Panc1 (cell line): Measurements from ENCODE around the gene MED12L. TPM values are rescaled to one million over a fixed set of nuclear protein-coding genes. Genes with fewer than 3 reads are reported as not detected.

Experiments
- ATAC-seq: fragments of 200-7000 bp; cut with Tn5 transposase; 2 replicates; pipeline ENCODE4 v1.9.1; 2020; ENCODE audit warnings: mild to moderate bottlenecking, moderate library complexity
- BruUV-seq: library from RNA; stranded (reverse); fragments of 400-500 nt; replicated peaks from 2 replicates; lab custom pipeline; 2021; lab: Mats Ljungman, UMichigan
- CTCF ChIA-PET: fragments of 300-600 bp; sonication (Branson Sonifier 250); formaldehyde crosslinking; loops from one replicate; lab custom pipeline; 2022; ENCODE audit warnings: antibody characterized with exemption; lab: Charles Lee
- POLR2A ChIA-PET: fragments of 300-600 bp; sonication (Branson Sonifier 250); formaldehyde crosslinking; loops from one replicate; lab custom pipeline; 2022; ENCODE audit warnings: antibody characterized with exemption; lab: Charles Lee
- DNase-seq: peaks from one replicate; pipeline ENCODE4 v3.0.0-alpha.2; 2010; ENCODE audit warnings: low read depth, low spot score
- H3K27ac ChIP-seq: 2 replicates; pipeline ENCODE4 v1.5.1; 2011; ENCODE audit warnings: mild to moderate bottlenecking, low read length, inconsistent platforms
- H3K27me3 ChIP-seq: fragments of 200-500 bp; sonication (Bioruptor generic); 2 replicates; pipeline ENCODE4 v1.6.0; 2014; ENCODE audit warnings: low read length, inconsistent platforms; ENCODE audit not compliant: control insufficient read depth, insufficient read depth
- H3K36me3 ChIP-seq: fragments of 200-500 bp; sonication (Bioruptor generic); 2 replicates; pipeline ENCODE4 v1.5.1; 2014; ENCODE audit warnings: inconsistent platforms, mild to moderate bottlenecking, low read length, moderate library complexity; ENCODE audit not compliant: control insufficient read depth, insufficient read depth
- H3K4me1 ChIP-seq: 2 replicates; pipeline ENCODE4 v1.5.1; 2011; ENCODE audit warnings: inconsistent platforms, mild to moderate bottlenecking, low read length, moderate library complexity; ENCODE audit not compliant: control insufficient read depth, insufficient read depth
- H3K4me3 ChIP-seq, 2 experiments: 2 replicates each; pipeline ENCODE4 v1.5.1; 2011 to 2012; ENCODE audit warnings: low read depth in 2 of 2, low read length in 2 of 2, mild to moderate bottlenecking in 2 of 2, inconsistent platforms in 1 of 2, moderate library complexity in 1 of 2
- H3K9me3 ChIP-seq: fragments of 200-500 bp; sonication (Bioruptor generic); 2 replicates; pipeline ENCODE4 v1.5.1; 2014; ENCODE audit warnings: low read depth, mild to moderate bottlenecking, inconsistent platforms, low read length, moderate library complexity; ENCODE audit not compliant: control insufficient read depth, insufficient read depth
- CTCF ChIP-seq: fragments of 450-650 bp; IDR thresholded peaks from 2 replicates; pipeline ENCODE4 v1.5.1; 2017; ENCODE audit warnings: mild to moderate bottlenecking
- POLR2AphosphoS5 ChIP-seq: IDR thresholded peaks from 2 replicates; pipeline ENCODE4 v1.6.1; 2012; ENCODE audit warnings: mild to moderate bottlenecking, low read depth, low read length, moderate library complexity
- SIN3A ChIP-seq: IDR thresholded peaks from 2 replicates; pipeline ENCODE4 v1.6.1; 2012; ENCODE audit warnings: low read depth, mild to moderate bottlenecking, low read length, moderate library complexity, borderline replicate concordance; ENCODE audit not compliant: insufficient read depth
- TCF7L2 ChIP-seq: IDR thresholded peaks from 2 replicates; pipeline ENCODE4 v1.6.1; 2011; ENCODE audit warnings: mild to moderate bottlenecking, low read depth, low read length, inconsistent platforms
- in situ Hi-C: cut with HindIII; loops from 2 replicates; pipeline ENCODE4 v1.10.0; 2016; ENCODE audit warnings: low sequenced_read_pairs, low pct_unique_long_range_greater_than_20kb
- intact Hi-C: fragments of 100-400 bp; cut with micrococcal nuclease; formaldehyde crosslinking; loops from one replicate; pipeline ENCODE4 v1.10.0; 2022; ENCODE audit not compliant: unreplicated experiment
- total RNA-seq: library from RNA; stranded (reverse); gene quantifications from one replicate; pipeline ENCODE4 v1.2.1, GENCODE V29; 2021; ENCODE audit not compliant: unreplicated experiment
- TF ChIP-seq, protein P1 (sequence below), 2 experiments: IDR thresholded peaks; 2 replicates each; pipeline ENCODE4 v1.6.1; 2011 to 2012; ENCODE audit warnings: low read depth in 2 of 2, control low read depth in 1 of 2, low read length in 1 of 2, mild to moderate bottlenecking in 1 of 2, moderate library complexity in 1 of 2; ENCODE audit not compliant: insufficient read depth in 1 of 2

MED12L gene
- total RNA-seq, 1 experiment from 2014 or later, result 2.8 TPM

DNA sequence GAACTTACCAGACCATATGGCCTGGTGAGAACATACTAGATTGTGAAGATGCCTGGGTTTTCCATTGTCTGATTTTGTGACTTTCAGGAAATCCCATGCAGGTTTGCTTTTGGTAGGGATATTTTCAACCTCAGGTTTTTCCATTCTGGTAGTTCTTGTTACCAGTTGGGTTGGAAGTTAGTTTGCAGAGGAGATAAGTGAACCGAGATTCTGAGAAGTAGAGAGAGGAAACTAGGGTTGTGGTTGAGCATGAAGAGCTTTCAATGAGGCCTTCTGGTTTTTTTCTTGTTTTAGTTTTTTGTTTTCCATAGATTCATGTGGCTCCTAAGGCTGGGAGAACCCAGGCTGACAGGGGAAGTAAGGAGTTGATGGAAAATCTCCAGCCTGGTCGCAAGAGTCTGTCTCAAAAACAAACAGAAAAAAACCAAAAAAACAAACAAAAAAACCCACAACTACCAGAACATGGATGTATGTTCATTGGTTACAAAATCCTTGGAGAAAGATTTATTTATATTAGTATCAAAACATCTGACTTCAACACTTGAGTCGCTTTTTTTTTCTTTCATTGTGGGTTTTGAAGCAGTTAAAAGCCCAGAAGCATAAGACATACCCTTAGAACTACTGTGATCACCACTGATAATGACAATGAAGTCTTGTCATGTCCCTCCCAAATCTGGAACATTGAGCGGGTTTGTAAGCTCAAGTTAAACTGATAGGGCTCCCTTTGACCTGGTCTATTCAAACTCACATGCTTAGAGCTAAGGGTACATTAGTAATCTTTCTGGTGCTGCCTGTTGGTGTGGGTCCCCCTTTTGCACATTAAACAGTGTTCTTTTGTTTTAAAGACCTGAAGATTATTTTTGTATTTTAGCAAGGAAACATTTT, 114.3 kb downstream of the MED12L start:
- Histone ChIP-seq H3K4me3 (no peak overlapping the region), H3K27ac (no peak overlapping the region), H3K9me3 (no peaks in the 10 kb centered on the region), H3K4me1 (no peaks in the 10 kb centered on the region), H3K27me3 (no peaks in the 10 kb centered on the region), H3K36me3 (no peaks in the 10 kb centered on the region)
- in situ Hi-C loops (no loop called here), intact Hi-C loops (no loop called here)
- CTCF ChIA-PET, result no interaction called here
- ATAC-seq (no peak), DNase-seq (no peak)
- no TSS peak for BruUV-seq
- TF ChIP-seq, protein P1, sequence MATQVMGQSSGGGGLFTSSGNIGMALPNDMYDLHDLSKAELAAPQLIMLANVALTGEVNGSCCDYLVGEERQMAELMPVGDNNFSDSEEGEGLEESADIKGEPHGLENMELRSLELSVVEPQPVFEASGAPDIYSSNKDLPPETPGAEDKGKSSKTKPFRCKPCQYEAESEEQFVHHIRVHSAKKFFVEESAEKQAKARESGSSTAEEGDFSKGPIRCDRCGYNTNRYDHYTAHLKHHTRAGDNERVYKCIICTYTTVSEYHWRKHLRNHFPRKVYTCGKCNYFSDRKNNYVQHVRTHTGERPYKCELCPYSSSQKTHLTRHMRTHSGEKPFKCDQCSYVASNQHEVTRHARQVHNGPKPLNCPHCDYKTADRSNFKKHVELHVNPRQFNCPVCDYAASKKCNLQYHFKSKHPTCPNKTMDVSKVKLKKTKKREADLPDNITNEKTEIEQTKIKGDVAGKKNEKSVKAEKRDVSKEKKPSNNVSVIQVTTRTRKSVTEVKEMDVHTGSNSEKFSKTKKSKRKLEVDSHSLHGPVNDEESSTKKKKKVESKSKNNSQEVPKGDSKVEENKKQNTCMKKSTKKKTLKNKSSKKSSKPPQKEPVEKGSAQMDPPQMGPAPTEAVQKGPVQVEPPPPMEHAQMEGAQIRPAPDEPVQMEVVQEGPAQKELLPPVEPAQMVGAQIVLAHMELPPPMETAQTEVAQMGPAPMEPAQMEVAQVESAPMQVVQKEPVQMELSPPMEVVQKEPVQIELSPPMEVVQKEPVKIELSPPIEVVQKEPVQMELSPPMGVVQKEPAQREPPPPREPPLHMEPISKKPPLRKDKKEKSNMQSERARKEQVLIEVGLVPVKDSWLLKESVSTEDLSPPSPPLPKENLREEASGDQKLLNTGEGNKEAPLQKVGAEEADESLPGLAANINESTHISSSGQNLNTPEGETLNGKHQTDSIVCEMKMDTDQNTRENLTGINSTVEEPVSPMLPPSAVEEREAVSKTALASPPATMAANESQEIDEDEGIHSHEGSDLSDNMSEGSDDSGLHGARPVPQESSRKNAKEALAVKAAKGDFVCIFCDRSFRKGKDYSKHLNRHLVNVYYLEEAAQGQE (IDR thresholded peaks at IDR 0.05; ENCODE audit: insufficient read depth in 1 of 2, low read depth in 2 of 2, low read length in 1 of 2), result no peak
- TF ChIP-seq TCF7L2, result no peak
- POLR2A ChIA-PET, result no interaction called here

DNA sequence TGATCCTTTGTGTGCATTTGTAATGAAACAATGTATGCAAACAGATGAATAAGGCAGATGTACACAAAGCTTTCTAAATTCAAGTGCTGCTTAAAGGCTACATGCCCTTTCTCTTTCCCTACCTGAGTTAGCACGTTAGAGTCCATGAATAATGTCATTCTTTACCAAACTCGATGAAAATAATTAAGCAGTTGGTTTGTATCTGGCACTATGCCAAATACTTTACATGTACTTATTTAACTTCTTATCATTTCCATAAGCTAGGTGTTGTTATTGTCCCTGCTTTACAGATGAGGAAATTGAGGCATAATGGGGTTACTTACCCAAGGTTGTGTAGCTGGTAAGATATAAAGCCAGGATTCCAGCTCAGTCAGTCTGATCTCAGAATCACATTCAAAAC, 115.1 kb downstream of the MED12L start:
- intact Hi-C loops (no loop called here), in situ Hi-C loops (no loop called here)
- Histone ChIP-seq H3K27me3 (no peaks in the 10 kb centered on the region), H3K9me3 (no peaks in the 10 kb centered on the region), H3K27ac (no peak overlapping the region), H3K4me3 (no peak overlapping the region), H3K36me3 (no peaks in the 10 kb centered on the region), H3K4me1 (no peaks in the 10 kb centered on the region)
- TF ChIP-seq SIN3A (no peak), POLR2AphosphoS5 (no peak), TCF7L2 (no peak), CTCF (no peak)
- BruUV-seq, result no TSS peak
- POLR2A ChIA-PET, result no interaction called here
- ATAC-seq (no peak), DNase-seq (no peak)
- CTCF ChIA-PET, result no interaction called here
